GM18868 (cell line): Measurements from ENCODE around the gene BICDL2.

Experiments used
- ATAC-seq: cut with Tn5 transposase; IDR thresholded peaks from one replicate; pipeline ENCODE4 v1.9.1; 2021; ENCODE audit warnings: mild to moderate bottlenecking, moderate library complexity; ENCODE audit not compliant: unreplicated experiment

The BICDL2 gene

GRCh38 chr16:3012828-3013420 lies 23.8 kb downstream of the BICDL2 start, which contains the start of gene CLDN9:
TSS of gene CLDN9 (plus strand) at chr16:3012923. CDS start at chr16:3013363, 440 bp downstream.
- no peak for ATAC-seq

- ATAC-seq, result no peak
Measured at GRCh38 chr16:3012246-3012645, 24.5 kb downstream of the BICDL2 start.

DNA sequence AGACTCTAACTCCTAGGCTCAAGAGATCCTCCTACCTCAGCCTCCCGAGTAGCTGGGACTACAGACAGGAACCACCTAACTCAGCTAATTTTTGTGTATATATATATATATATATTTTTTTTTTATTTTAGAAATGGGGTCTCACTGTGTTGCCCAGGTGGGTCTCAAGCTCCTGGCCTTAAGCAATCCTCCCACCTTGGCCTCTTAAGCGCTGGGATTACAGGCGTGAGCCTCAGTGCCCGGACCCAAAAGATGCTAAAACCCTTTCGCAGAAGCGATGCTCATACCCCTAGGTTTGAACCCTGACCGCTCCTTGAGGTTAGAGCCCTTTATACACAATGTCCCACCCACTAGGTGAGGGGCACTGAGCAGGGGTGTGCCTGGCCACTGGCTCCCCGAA lies 26.2 kb downstream of the BICDL2 start:
- ATAC-seq, result no peak

GRCh38 chr16:3009568-3010390 lies 27.0 kb downstream of the BICDL2 start:
- ATAC-seq, result no peak

DNA sequence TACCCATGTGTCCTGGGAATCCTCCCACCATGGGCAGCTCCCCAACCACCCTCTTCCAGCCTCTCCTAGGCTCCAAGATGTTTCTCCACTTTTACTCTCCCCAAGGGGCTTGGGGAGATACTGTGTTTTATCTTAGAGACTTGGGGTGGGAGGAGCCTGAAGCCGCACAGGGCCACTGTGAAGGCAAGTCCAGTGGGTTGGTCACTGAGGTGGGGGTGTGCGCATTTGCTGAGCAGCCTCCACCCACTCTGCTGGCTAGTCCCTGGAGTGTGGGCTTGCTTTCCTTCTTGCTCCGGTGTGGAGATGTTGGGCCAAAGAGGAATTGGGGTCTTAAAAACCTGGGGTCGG lies 28.1 kb downstream of the BICDL2 start:
- ATAC-seq, result no peak

DNA sequence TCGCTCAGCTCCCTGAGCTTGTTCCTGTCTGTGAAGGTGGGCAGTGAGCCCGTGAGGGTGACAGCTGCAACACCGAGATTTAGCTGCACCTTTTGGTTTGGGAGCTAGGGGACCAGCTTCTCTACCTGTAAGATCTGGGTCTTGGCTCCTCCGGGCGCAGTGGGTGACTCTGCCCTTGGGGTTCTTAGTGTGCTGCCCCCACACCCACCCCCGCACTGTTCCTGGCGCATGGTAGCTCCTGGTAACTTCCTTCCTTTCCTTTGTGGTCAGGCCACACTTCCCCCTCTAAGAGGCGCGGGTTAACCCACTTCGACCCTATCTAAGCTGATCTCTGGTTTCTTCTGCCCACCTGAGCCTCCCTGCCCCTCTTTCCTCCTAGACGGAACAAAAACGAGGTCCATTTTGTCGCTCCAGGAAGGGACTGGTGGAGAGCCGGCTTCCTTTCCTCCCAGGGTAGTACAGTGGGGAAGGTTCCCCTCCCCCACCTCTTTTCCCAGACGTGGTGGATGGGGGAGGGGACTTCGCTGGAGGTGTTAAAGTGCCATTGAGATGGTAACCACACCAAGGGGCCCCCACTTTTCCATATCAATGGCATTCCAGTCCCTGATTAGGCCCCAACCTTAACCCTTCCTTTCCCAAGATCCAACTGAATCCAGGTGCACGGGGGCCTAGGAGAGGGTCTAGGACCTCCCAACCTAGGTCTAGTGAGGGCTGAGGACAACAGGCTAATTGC lies 28.6 kb downstream of the BICDL2 start:
- ATAC-seq, result no peak

DNA sequence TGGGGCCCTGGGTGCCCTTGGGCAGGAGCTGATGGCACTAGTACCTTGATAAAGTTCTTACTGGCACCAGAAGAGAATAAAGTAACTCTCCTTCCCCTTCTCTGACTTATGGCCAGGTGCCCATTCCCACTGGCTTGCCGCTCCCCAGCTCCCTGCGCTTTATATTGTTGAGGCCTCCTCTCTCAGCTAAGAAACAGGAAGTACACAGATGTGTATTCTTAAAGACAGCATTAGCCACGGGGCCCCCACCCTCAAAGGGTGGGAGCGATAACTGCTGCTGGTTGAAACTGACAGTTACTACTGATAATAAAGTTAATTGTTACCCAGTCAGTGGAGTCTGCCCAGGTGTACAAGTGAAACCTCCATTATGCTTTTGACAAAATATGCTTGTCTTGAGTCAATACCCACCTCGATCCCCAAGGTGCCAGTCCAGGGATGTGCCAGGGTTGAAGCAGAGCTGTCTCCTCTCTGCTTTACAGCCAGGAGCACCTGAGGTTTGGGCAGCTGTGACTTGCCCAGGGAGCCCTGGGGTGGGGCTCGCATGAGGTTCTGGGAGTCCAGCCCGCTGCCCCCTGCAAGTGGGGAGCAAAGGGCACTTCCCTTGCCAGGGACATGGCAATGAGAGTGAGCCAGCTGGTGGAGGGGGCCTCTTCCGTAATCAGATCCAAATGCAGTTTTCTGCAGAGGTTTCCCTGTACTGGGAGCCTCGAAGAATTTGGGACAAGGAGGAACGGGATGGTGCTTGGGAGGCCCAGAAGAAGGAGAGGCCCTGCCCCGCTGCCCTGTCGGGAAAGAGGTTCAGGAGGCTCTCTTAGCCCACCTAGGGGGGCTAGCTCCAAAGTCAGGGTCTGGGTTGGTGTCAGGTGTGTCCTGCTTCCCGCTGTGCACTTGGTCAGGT lies 29.4 kb downstream of the BICDL2 start:
- ATAC-seq, result no peak

- no peak for ATAC-seq
Measured at GRCh38 chr16:3004781-3005284, 31.9 kb downstream of the BICDL2 start.

GRCh38 chr16:3004319-3004718 lies 32.4 kb downstream of the BICDL2 start:
- ATAC-seq, result peak; percentile 4

DNA sequence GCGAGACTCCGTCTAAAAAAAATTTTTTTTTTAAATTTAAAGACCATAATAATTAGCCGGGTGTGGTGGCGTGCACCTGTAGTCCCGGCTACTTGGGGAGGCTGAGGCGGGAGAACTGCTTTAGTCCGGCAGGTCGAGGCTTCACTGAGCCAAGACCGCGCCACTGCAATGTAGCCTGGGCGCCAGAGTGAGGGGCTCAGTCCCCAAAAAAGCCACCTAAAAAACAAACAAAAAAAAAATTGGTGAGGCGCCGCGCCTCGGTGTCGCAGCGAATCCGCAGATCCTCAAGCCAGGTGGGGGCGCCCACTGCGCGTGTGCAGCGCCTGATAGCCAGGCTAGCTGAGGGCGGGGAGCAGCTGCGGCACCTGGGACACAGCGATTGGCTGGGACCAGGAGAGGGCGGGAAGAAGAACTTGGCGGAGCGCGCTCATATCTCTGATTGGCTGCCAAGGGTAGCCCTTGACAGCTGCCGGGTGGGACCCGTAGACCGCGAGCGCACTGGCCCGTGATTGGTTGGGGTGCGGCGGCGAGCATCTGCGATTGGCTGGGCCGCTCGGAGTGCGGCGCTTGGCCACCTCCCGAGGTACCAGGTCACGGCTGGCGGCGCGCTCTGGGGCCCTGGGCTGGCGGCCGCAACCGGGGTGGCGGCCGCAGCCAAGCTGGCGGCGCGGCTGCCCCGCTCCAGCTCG lies 33.0 kb downstream of the BICDL2 start:
- peak; percentile 97 for ATAC-seq

DNA sequence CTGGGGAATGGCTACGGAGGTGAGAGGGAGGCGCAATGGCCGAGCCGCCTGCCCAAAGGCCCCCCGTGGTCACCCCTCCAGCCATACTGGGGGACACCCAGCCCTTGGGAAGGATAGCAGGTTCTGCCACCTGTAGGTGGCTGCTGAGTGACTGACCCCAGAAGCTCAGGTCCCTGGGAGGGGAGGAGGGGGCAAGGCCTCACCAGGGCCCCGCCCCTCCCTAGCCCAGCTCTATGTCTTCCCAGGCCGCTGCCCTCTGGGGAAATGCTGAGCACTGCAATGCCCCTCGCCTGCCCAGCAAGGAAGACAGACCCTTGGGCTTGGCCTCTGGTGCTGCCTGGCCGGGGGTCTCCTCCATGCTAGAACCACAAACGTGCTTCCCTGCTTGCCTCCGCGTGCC lies 35.4 kb downstream of the BICDL2 start:
- no peak for ATAC-seq

- ATAC-seq, result no peak
Measured at GRCh38 chr16:3000540-3000939, 36.2 kb downstream of the BICDL2 start.

DNA sequence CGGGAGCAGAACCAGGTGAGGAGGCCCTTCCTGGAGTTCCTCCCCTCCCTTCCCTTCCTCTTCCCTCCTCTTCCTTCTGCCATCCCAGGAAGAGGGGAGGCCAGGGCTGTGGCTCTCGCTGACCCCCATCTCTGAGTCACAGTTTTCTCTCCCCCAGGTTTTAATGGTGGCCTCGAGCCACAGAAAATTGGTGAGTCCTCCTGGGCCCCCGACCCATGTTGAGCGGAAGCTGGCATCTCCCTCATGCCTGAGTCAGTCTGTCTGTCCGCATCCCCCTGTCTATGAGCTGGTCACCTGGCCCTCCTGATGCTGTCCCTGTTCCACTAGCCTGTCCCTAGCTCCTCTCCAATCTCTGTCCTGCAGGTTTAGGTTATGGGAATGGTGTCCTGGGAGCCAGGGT lies 36.8 kb downstream of the BICDL2 start:
- ATAC-seq, result no peak

DNA sequence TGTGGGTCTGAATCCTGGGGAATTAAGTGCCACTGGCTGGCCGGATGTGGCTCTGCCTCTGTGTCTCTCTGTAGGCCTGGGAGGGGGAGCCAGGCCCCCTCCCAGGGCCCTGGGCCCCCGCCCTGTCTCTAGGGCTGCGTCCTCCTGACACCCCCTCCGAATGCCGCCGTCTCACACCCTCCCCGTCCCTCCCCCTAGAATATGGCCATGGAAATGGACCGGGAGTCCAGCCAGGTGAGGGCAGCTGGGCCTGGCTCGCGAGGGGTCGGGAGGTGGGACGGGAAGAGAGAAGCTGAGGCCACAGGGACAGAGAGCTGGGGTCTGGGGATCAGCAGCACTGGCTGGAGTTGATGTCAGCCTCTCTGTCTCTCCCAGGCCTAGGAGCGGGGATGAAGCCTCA lies 40.4 kb downstream of the BICDL2 start:
- no peak for ATAC-seq

GRCh38 chr16:2992383-2993081 lies 44.2 kb downstream of the BICDL2 start:
- no peak for ATAC-seq

GRCh38 chr16:2991566-2992261 lies 45.0 kb downstream of the BICDL2 start:
- no peak for ATAC-seq

DNA sequence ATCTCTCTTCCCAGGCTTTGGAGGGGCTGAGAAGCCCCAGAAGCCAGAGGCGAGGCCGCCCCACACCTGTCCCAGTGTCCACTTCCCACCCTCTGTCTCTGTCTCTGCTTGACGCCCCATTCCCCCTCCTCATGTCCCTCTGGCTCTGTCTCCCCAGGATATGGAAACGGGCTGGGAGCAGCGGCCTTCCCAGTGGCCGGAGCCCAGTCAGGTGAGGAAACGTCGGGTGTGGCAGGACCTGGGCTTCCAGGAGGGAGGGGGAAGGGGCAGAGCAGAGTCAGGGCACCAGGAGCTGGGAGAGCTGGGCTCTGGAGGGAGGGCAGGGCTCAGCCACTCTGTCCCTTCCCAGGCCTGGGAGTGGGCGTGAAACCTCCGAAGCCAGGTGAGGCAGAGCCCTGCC lies 45.9 kb downstream of the BICDL2 start:
- ATAC-seq, result no peak

- ATAC-seq, result no peak
Measured at GRCh38 chr16:2988590-2989099, 48.1 kb downstream of the BICDL2 start.

DNA sequence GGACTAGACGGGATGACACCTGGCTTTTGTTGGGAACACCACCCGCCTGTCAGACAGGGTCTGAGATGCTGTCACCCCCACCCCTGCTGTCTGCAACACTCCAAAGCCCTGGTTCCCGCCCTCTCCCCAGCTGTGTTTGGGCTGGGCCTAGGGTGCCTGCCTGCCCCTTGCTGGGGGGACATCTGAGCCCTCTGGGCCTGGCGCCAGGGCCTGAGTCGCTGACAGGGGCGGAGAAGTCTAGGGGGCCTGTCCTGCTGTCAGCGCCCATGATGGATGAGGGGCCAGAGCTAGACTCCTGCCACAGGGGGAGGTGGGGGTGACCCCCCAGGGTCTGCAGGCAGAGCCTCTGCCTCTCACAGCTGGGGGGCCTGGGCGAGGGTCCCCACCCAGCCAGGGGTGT lies 48.9 kb downstream of the BICDL2 start:
- no peak for ATAC-seq
